ENCODE measurements around the gene HSD3B2.

HSD3B2 gene

DNA sequence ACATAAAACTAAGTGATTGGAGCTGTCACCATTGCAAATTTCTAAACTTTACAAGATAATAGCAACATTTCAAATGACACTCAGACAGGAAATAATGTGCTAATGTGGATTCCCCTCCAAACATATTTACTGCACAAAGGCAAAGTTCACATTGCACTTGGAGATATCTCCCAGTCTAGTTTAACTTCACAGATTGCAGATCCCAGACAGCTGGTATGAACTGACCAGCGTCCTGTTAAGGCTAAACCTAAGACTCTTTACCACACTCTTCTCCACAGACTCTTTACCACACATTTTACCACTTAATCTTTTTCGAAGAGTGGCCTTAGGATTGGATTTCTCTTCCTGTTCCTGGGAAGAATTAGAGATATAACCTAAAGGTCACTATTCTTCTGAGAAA, 51.5 kb downstream of the HSD3B2 start:
- DNase-seq (ENCODE audit: low read depth) = no peak
- TF ChIP-seq, protein P1, sequence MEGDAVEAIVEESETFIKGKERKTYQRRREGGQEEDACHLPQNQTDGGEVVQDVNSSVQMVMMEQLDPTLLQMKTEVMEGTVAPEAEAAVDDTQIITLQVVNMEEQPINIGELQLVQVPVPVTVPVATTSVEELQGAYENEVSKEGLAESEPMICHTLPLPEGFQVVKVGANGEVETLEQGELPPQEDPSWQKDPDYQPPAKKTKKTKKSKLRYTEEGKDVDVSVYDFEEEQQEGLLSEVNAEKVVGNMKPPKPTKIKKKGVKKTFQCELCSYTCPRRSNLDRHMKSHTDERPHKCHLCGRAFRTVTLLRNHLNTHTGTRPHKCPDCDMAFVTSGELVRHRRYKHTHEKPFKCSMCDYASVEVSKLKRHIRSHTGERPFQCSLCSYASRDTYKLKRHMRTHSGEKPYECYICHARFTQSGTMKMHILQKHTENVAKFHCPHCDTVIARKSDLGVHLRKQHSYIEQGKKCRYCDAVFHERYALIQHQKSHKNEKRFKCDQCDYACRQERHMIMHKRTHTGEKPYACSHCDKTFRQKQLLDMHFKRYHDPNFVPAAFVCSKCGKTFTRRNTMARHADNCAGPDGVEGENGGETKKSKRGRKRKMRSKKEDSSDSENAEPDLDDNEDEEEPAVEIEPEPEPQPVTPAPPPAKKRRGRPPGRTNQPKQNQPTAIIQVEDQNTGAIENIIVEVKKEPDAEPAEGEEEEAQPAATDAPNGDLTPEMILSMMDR (IDR thresholded peaks at IDR 0.05; ENCODE audit: low read depth, low read length) = no peak
- TF ChIP-seq, protein P2, sequence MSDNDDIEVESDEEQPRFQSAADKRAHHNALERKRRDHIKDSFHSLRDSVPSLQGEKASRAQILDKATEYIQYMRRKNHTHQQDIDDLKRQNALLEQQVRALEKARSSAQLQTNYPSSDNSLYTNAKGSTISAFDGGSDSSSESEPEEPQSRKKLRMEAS (IDR thresholded peaks at IDR 0.05; ENCODE audit: low read depth, low read length) = no peak
- TF ChIP-seq POLR2A (IDR thresholded peaks at IDR 0.05; ENCODE audit: extremely low read depth, insufficient read length) = no peak
- TF ChIP-seq MYC (IDR thresholded peaks at IDR 0.05; ENCODE audit: low read depth, low read length) = no peak

DNA sequence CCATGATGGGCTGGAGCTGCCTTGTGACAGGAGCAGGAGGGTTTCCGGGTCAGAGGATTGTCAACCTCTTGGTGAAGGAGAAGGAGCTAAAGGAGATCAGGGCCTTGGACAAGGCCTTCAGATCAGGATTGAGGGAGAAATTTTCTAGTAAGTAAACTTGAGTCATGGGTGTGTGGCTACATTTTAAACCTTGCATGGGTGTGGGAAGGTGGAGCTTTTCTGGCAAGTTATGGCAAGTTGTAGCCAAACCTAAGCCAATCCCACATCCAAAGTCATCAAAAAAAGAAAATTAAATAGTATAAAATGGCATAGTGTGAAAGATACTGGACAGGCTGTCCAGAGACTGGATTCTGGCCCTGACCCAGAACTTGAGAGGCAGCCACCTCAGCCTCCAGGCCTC, 52.3 kb downstream of the HSD3B2 start:
- TF ChIP-seq POLR2A (IDR thresholded peaks at IDR 0.05; ENCODE audit: extremely low read depth, insufficient read length) = no peak
- TF ChIP-seq, protein P1 (IDR thresholded peaks at IDR 0.05; ENCODE audit: low read depth, low read length) = no peak
- TF ChIP-seq, protein P2 (IDR thresholded peaks at IDR 0.05; ENCODE audit: low read depth, low read length) = no peak
- no peak for TF ChIP-seq MYC (IDR thresholded peaks at IDR 0.05; ENCODE audit: low read depth, low read length)
- DNase-seq (ENCODE audit: low read depth) = no peak
- H3K4me3 ChIP-seq (ENCODE audit: low read depth, low read length) = no peak overlapping the region

More for the DNA sequence above, 51.5 kb downstream of the HSD3B2 start:
- no peak overlapping the region for H3K4me3 ChIP-seq (ENCODE audit: low read depth, low read length)

DNA sequence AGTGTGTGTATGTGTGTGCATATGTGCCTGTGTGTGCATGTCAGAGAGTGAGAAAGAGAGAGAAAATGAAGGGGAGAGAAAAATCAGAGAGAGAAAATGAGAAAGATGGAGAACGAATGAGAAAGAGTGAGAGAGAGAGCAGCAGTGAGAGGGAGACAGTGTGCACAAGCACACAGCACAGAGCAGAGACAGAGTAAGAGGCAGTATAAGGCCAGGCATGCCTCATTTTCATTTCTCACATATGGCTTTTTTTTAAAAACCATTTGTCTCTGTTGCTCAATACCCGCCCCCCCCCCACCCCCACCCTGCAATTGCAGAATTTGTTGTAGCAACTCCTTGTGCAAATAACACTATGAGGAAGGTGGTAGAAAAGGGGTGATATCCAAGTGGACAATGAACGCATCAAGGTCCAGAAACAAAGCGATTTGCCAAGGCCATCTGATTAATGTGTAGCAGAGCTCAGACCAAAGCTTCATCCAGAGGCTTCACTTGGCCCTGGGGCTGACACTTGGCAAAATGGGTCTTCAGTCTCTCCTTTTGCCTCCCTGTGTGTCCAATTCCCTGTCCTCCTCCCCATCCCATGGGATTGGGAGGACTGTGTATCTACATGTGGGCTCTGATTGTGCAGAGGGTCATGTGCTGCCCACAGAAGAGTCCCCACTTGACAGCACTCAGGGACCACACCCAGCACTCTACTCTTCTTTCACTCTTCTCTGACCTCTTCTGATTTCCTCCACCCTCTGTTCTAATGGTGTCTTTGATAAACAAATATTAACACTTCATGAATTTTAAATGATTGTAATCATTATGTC, 53.1 kb downstream of the HSD3B2 start:
- TF ChIP-seq POLR2A (IDR thresholded peaks at IDR 0.05; ENCODE audit: extremely low read depth, insufficient read length) = no peak
- TF ChIP-seq, protein P1 (IDR thresholded peaks at IDR 0.05; ENCODE audit: low read depth, low read length) = no peak
- TF ChIP-seq, protein P2 (IDR thresholded peaks at IDR 0.05; ENCODE audit: low read depth, low read length) = no peak
- no peak for TF ChIP-seq MYC (IDR thresholded peaks at IDR 0.05; ENCODE audit: low read depth, low read length)
- no peak overlapping the region for H3K4me3 ChIP-seq (ENCODE audit: low read depth, low read length)
- DNase-seq (ENCODE audit: low read depth) = no peak

DNA sequence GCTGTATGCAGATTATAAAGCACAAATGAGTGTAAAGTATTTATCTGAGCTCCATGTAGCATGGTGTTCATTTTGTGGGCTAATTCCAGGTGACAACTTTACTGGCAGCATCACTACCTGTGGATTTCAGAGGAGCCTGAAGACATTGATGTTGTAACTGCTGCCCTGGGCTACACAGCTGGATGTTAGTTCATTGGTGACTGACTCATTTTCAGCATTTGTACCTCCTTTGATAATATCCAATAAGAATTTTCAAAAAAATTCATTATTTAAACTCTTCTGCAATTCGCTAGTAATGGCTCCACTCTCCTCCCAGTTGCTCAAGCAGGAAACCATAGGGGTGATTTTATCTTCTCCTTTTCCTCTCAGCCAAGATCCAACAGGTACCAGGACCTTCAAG, 54.8 kb downstream of the HSD3B2 start:
- no peak overlapping the region for H3K4me3 ChIP-seq (ENCODE audit: low read depth, low read length)
- TF ChIP-seq, protein P2 (IDR thresholded peaks at IDR 0.05; ENCODE audit: low read depth, low read length) = no peak
- TF ChIP-seq POLR2A (IDR thresholded peaks at IDR 0.05; ENCODE audit: extremely low read depth, insufficient read length) = no peak
- TF ChIP-seq, protein P1 (IDR thresholded peaks at IDR 0.05; ENCODE audit: low read depth, low read length) = no peak
- no peak for TF ChIP-seq MYC (IDR thresholded peaks at IDR 0.05; ENCODE audit: low read depth, low read length)
- no peak for DNase-seq (ENCODE audit: low read depth)

DNA sequence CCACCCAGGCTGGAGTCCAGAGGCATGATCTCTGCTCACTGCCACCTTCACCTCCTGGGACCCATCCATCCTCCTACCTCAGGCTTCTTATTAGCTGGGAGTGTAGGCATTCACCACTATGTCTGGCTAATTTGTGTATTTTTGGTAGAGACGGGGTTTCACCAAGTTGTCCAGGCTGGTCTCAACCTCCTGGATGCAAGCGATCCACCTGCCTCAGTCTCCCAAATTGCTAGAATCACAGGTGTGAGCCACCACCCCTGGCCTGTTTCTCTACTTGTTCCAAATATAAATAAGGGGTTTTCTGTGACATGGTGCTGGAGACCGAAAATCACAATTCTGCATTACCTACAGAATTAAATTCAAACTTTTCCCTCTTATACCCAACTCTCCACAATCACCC, 55.4 kb downstream of the HSD3B2 start:
- no peak for DNase-seq (ENCODE audit: low read depth)
- TF ChIP-seq, protein P1 (IDR thresholded peaks at IDR 0.05; ENCODE audit: low read depth, low read length) = no peak
- no peak for TF ChIP-seq POLR2A (IDR thresholded peaks at IDR 0.05; ENCODE audit: extremely low read depth, insufficient read length)
- TF ChIP-seq, protein P2 (IDR thresholded peaks at IDR 0.05; ENCODE audit: low read depth, low read length) = no peak
- no peak for TF ChIP-seq MYC (IDR thresholded peaks at IDR 0.05; ENCODE audit: low read depth, low read length)
- no peak overlapping the region for H3K4me3 ChIP-seq (ENCODE audit: low read depth, low read length)

Measured in NB4 (cell line).